GM19351 (cell line): ENCODE data around the gene CLIP2.
A peak's percentile ranks its signal among the peaks of the same experiment; 100 is the strongest.
"Not testable (repeated sequence)": the region's sequence is repeated elsewhere in the genome, so short reads cannot be mapped to it uniquely, and the experiment has no call there.

Source experiments
- ATAC-seq: cut with Tn5 transposase; IDR thresholded peaks from one replicate; pipeline ENCODE4 v1.9.1; 2021; ENCODE audit warnings: mild to moderate bottlenecking, moderate library complexity; ENCODE audit not compliant: unreplicated experiment

CLIP2 gene

GRCh38 chr7:74289018-74289658 is at the start of gene CLIP2:
Gene CLIP2, plus strand, starts transcription at chr7:74289407. Its CDS starts 28,140 bp downstream, at chr7:74317547.
- ATAC-seq = peak; percentile 52

GRCh38 chr7:74240482-74240881 is 48.7 kb upstream of the CLIP2 start:
- ATAC-seq = no peak

- ATAC-seq = no peak
These were observed 47.1 kb upstream of the CLIP2 start for GRCh38 chr7:74242122-74242443.

GRCh38 chr7:74246497-74246896 is 42.7 kb upstream of the CLIP2 start:
- no peak for ATAC-seq

GRCh38 chr7:74248156-74248555 is 41.1 kb upstream of the CLIP2 start:
- ATAC-seq = no peak

GRCh38 chr7:74249058-74249457 is 40.1 kb upstream of the CLIP2 start:
- not testable (repeated sequence) for ATAC-seq

- no peak for ATAC-seq
These were observed 36.3 kb upstream of the CLIP2 start for GRCh38 chr7:74252893-74253292.

- no peak for ATAC-seq
These were observed 35.9 kb upstream of the CLIP2 start for GRCh38 chr7:74253331-74253730.

- ATAC-seq = no peak
These were observed 35.4 kb upstream of the CLIP2 start for GRCh38 chr7:74253835-74254128.

- ATAC-seq = peak; percentile 94
These were observed 34.9 kb upstream of the CLIP2 start, which contains the start of gene RFC2 for GRCh38 chr7:74254129-74254857. Gene RFC2, minus strand, starts transcription at chr7:74254399. Its CDS starts 16 bp downstream, at chr7:74254383.

GRCh38 chr7:74254858-74255379 is 34.3 kb upstream of the CLIP2 start:
- ATAC-seq = no peak

GRCh38 chr7:74255461-74255860 is 33.7 kb upstream of the CLIP2 start:
- not testable (repeated sequence) for ATAC-seq

- ATAC-seq = no peak
These were observed 32.5 kb upstream of the CLIP2 start for GRCh38 chr7:74256491-74257408.

GRCh38 chr7:74258639-74259038 is 30.6 kb upstream of the CLIP2 start:
- ATAC-seq = no peak

- ATAC-seq = no peak
These were observed 26.4 kb upstream of the CLIP2 start for GRCh38 chr7:74262639-74263398.

- no peak for ATAC-seq
These were observed 25.6 kb upstream of the CLIP2 start for GRCh38 chr7:74263399-74264120.

GRCh38 chr7:74266191-74266963 is 22.8 kb upstream of the CLIP2 start:
- no peak for ATAC-seq

- no peak for ATAC-seq
These were observed 21.2 kb upstream of the CLIP2 start for GRCh38 chr7:74267756-74268565.
